GM12872 (cell line): ENCODE measurements around the gene INPP4B.

Source experiments
- TF ChIP-seq, protein P1 (sequence below): IDR thresholded peaks from 3 replicates; pipeline ENCODE4 v1.5.1; 2011; ENCODE audit warnings: low read depth, mild to moderate bottlenecking, low read length, moderate library complexity; ENCODE audit not compliant: insufficient read depth

The INPP4B gene

GRCh38 chr4:142523111-142523510 is 323.0 kb downstream of the INPP4B start:
- TF ChIP-seq, protein P1, sequence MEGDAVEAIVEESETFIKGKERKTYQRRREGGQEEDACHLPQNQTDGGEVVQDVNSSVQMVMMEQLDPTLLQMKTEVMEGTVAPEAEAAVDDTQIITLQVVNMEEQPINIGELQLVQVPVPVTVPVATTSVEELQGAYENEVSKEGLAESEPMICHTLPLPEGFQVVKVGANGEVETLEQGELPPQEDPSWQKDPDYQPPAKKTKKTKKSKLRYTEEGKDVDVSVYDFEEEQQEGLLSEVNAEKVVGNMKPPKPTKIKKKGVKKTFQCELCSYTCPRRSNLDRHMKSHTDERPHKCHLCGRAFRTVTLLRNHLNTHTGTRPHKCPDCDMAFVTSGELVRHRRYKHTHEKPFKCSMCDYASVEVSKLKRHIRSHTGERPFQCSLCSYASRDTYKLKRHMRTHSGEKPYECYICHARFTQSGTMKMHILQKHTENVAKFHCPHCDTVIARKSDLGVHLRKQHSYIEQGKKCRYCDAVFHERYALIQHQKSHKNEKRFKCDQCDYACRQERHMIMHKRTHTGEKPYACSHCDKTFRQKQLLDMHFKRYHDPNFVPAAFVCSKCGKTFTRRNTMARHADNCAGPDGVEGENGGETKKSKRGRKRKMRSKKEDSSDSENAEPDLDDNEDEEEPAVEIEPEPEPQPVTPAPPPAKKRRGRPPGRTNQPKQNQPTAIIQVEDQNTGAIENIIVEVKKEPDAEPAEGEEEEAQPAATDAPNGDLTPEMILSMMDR = no peak

DNA sequence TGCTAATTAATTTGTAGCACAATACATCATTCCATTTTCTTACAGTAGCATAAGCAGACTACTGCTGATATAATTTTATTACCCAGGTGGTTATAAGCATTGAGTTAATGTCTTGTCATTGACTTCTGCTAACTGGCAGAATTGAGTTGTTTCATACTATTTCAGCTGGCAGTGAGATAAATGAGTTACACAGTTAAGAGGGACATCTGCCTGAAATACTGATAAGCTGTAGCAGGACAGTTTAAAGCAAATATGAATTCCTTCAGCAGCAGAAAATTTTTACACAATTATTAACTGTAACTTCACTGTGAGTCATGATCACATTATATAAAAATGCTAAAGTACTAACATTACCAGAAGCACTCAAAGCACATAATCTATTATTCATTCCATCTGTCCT is 326.8 kb downstream of the INPP4B start:
- TF ChIP-seq, protein P1 = no peak

GRCh38 chr4:142516686-142517526 is 329.2 kb downstream of the INPP4B start:
- TF ChIP-seq, protein P1 = no peak

DNA sequence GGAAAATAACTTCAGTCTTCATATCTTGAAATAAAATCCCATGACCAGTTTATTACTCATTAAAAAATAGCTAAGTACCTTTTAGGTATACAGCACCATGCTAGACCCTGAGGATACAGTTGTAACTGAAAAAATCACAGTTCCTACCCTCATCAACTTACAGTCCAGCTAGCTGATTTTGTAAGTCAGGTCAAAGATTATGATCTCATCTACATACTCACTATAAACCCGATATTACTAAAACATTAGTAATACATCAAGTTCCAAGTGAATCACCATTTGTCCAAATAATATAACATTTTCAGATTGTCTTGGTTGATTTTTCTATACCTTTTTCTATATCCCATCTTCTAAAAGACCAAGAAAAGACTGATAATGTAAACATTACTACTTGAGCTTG is 333.9 kb downstream of the INPP4B start:
- TF ChIP-seq, protein P1 = no peak

GRCh38 chr4:142509881-142510280 is 336.2 kb downstream of the INPP4B start:
- TF ChIP-seq, protein P1 = no peak

DNA sequence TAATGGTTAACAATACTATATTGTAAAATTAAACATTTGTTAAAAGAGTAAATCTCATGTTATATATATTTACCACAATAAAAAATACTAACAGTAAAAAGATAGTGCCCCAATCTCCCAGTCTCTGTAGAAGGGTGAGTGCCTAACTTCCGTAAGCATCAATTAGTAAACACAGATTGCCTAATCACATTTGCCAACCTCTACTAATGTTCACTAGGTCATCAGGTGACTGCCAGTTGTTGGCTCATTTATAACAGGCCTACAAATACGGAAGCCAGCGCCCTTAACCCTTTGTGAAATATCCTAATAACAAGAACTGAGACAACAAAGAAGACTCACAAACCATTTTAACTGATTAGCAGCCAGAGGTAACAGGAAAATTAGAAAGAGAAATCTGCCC is 345.1 kb downstream of the INPP4B start:
- TF ChIP-seq, protein P1 = no peak

GRCh38 chr4:142497606-142498005 is 348.5 kb downstream of the INPP4B start:
- TF ChIP-seq, protein P1 = no peak
